ENCODE data around the gene RPAIN. TPM values are rescaled to one million over a fixed set of nuclear protein-coding genes. Genes with fewer than 3 reads are reported as not detected.

The RPAIN gene
- total and polyA plus RNA-seq, 2 of the 8 experiments (the other 6 are each of a cell fraction or from before 2014, with no cell fraction given) = 54.5 to 57.7 TPM

- H2BK120ac ChIP-seq (replicated peaks; ENCODE audit: low read depth, low read length) = no peak overlapping the region
- H4K5ac ChIP-seq (ENCODE audit: insufficient read length, low read depth, low read length) = no peak overlapping the region
- H2AFZ ChIP-seq (ENCODE audit: low read length) = no peak overlapping the region
- no peak overlapping the region for H2BK15ac ChIP-seq (ENCODE audit: low read length)
- H2BK12ac ChIP-seq (ENCODE audit: low read depth, low read length) = no peak overlapping the region; the same call in 1 of the 2 replicates
- H3K4ac ChIP-seq (replicated peaks; ENCODE audit: insufficient read length, low read depth, low read length) = no peak overlapping the region
- H2AK5ac ChIP-seq (ENCODE audit: low read depth, low read length) = no peak overlapping the region
- no peaks in the 10 kb centered on the region for H3K4me1 ChIP-seq (replicated peaks in 1 of 4; ENCODE audit: control insufficient read depth in 3 of 4, insufficient read depth in 4 of 4, low read length in 3 of 4)
- H3K4me2 ChIP-seq (ENCODE audit: insufficient read depth in 1 of 2, low read depth in 2 of 2, low read length in 2 of 2) = no peak overlapping the region
- no peak overlapping the region for H3K4me3 ChIP-seq (ENCODE audit: extremely low read depth in 1 of 4, insufficient read depth in 2 of 4, low read depth in 3 of 4, low read length in 4 of 4)
- H2BK5ac ChIP-seq (ENCODE audit: low read depth, low read length) = peak overlapping the region; percentile 26; the same call in 1 of the 2 replicates
- TF ChIP-seq POLR2A (IDR thresholded peaks at IDR 0.05; ENCODE audit: control extremely low read depth in 1 of 2, low read depth in 2 of 2, low read length in 2 of 2) (peak in 1 of 2 experiments; percentile 21; a peak in 1 of 3 replicates), GABPA (IDR thresholded peaks at IDR 0.05; ENCODE audit: borderline replicate concordance, insufficient read depth, low read length) (no peak), ATF2 (IDR thresholded peaks at IDR 0.05; ENCODE audit: low read length) (no peak), POLR2AphosphoS5 (IDR thresholded peaks at IDR 0.05; ENCODE audit: low read depth, low read length) (peak; percentile 72), KDM4A (IDR thresholded peaks at IDR 0.05; ENCODE audit: low read depth, low read length, severe bottlenecking) (no peak)
- peaks cover 29 to 71% (median 45%) of the 10 kb centered on the region in 4 experiments for H3K36me3 ChIP-seq (ENCODE audit: control insufficient read depth in 2 of 4, insufficient read depth in 4 of 4, low read length in 3 of 4)
- WGBS, 2 experiments (ENCODE audit: extremely low coverage in 1 of 2, insufficient coverage in 1 of 2, insufficient read length in 1 of 2, insufficient replicate concordance in 2 of 2, low coverage in 1 of 2, low lambda C conversion rate in 2 of 2, missing lambda C conversion rate in 1 of 2) = 91% methylated on average over 3 of the region's 3 CpGs; no CpG with 5 or more reads in 1 of the 2 experiments
- H3K79me2 ChIP-seq (ENCODE audit: control insufficient read depth in 1 of 2, insufficient read depth in 2 of 2, low read length in 2 of 2) = no peaks in the 10 kb centered on the region
- POLR2A ChIA-PET (ENCODE audit: partially characterized antibody) = interaction anchor here (0.6 to 1.9 kb wide), 5 partner anchors 13 to 114 kb away, joined by 3 to 15 read pairs (median 4); partner anchors contain the start of genes NUP88 and RPAIN
- no peak overlapping the region for H3K27ac ChIP-seq (ENCODE audit: low read depth, low read length)
- no peaks in the 10 kb centered on the region for H3K23me2 ChIP-seq (ENCODE audit: low read depth, low read length)
- H4K8ac ChIP-seq (ENCODE audit: extremely low read depth, insufficient read depth, low read length) = 0 out of 2 replicates have a peak overlapping the region, but pooled peaks have one; percentile 16
- no peak overlapping the region for H3K23ac ChIP-seq (ENCODE audit: insufficient read length)
- no peak overlapping the region for H3K18ac ChIP-seq (ENCODE audit: extremely low read depth, low read length)
- no peak overlapping the region for H2BK20ac ChIP-seq (ENCODE audit: low read length)
- DNase-seq (ENCODE audit: low read depth in 1 of 2, low spot score in 2 of 2) (no peak), FAIRE-seq (no peak)
- no peak overlapping the region for H3K56ac ChIP-seq (replicated peaks; ENCODE audit: insufficient read length, low read depth, low read length)
- no peaks in the 10 kb centered on the region for H3K79me1 ChIP-seq (ENCODE audit: low read depth, low read length)
- H3K9ac ChIP-seq (replicated peaks in 1 of 4; ENCODE audit: extremely low read depth in 1 of 4, low read depth in 3 of 4, low read length in 3 of 4) = no peak overlapping the region
- H3K14ac ChIP-seq (ENCODE audit: insufficient read length) = no peak overlapping the region
- H3K27me3 ChIP-seq (replicated peaks in 1 of 4; ENCODE audit: control insufficient read depth in 3 of 4, extremely low read depth in 1 of 4, insufficient read depth in 3 of 4, low read length in 3 of 4) = no peaks in the 10 kb centered on the region
- no peak overlapping the region for H4K91ac ChIP-seq (replicated peaks; ENCODE audit: insufficient read length, low read length)
- CTCF ChIA-PET (ENCODE audit: partially characterized antibody) = interaction anchor here (1.0 kb wide), 1 partner anchor 129 kb away, joined by 3 read pairs; no protein-coding TSS in a partner anchor
- H3K9me3 ChIP-seq (ENCODE audit: insufficient read depth in 2 of 2, low read depth in 1 of 2, low read length in 1 of 2) = no peaks in the 10 kb centered on the region
- H4K20me1 ChIP-seq (replicated peaks in 1 of 2; ENCODE audit: control insufficient read depth in 1 of 2, insufficient read depth in 2 of 2, low read length in 2 of 2) = peaks cover 0 to 3% of the 10 kb centered on the region in 2 experiments
Measured at GRCh38 chr17:5378566-5379207, 41.3 kb upstream of the RPAIN start.

Data from H1 (cell line).